Chondrocyte (in vitro differentiated cells): ENCODE measurements around the gene MUC21. TPM values are rescaled to one million over a fixed set of nuclear protein-coding genes. Genes with fewer than 3 reads are reported as not detected.

Experiments
- DNase-seq: peaks from one replicate; pipeline ENCODE4 v3.0.0; 2021; ENCODE audit warnings: mixed read lengths, low spot score
- H3K27ac Mint-ChIP-seq: one replicate; pipeline ENCODE4 v1.8.0; 2021; ENCODE audit warnings: mild to moderate bottlenecking, moderate library complexity, mixed read lengths; ENCODE audit not compliant: unreplicated experiment
- H3K27me3 Mint-ChIP-seq: 2 replicates; pipeline ENCODE4 v1.8.0; 2021; ENCODE audit warnings: low read depth, mixed read lengths
- H3K36me3 Mint-ChIP-seq: 2 replicates; pipeline ENCODE4 v1.8.0; 2021; ENCODE audit warnings: low read depth, mixed read lengths
- H3K4me1 Mint-ChIP-seq: 2 replicates; pipeline ENCODE4 v1.8.0; 2021; ENCODE audit warnings: low read depth, mild to moderate bottlenecking, mixed read lengths
- H3K4me3 Mint-ChIP-seq: one replicate; pipeline ENCODE4 v1.8.0; 2021; ENCODE audit warnings: mild to moderate bottlenecking, moderate library complexity, mixed read lengths; ENCODE audit not compliant: unreplicated experiment
- H3K9me3 Mint-ChIP-seq: 2 replicates; pipeline ENCODE4 v1.8.0; 2021; ENCODE audit warnings: low read depth, mixed read lengths
- CTCF ChIP-seq: fragments of 200-600 bp; sonication (generic); IDR thresholded peaks from 2 replicates; pipeline ENCODE4 v1.5.0; 2021; ENCODE audit warnings: antibody characterized with exemption, mild to moderate bottlenecking, moderate library complexity
- total RNA-seq: library from RNA; stranded (reverse); gene quantifications from 3 replicates; pipeline ENCODE4 v1.2.1, GENCODE V29; 2021

The MUC21 gene
- total RNA-seq, 1 donor from 2014 or later = not detected

GRCh38 chr6:31001281-31001888 is 17.9 kb downstream of the MUC21 start:
- Mint-ChIP-seq H3K4me3 (no peak overlapping the region), H3K9me3 (no peaks in the 10 kb centered on the region), H3K27me3 (no peaks in the 10 kb centered on the region), H3K4me1 (no peaks in the 10 kb centered on the region), H3K27ac (no peak overlapping the region), H3K36me3 (no peaks in the 10 kb centered on the region)
- no peak for DNase-seq
- TF ChIP-seq CTCF = no peak

GRCh38 chr6:31002471-31002870 is 19.0 kb downstream of the MUC21 start:
- H3K36me3 Mint-ChIP-seq = no peaks in the 10 kb centered on the region
- no peak for TF ChIP-seq CTCF
- no peak overlapping the region for H3K4me3 Mint-ChIP-seq
- H3K9me3 Mint-ChIP-seq = no peaks in the 10 kb centered on the region
- no peak overlapping the region for H3K27ac Mint-ChIP-seq
- peaks cover 5% of the 10 kb centered on the region for H3K4me1 Mint-ChIP-seq
- H3K27me3 Mint-ChIP-seq = no peaks in the 10 kb centered on the region
- no peak for DNase-seq

- no peak overlapping the region for H3K27ac Mint-ChIP-seq
- H3K9me3 Mint-ChIP-seq = no peaks in the 10 kb centered on the region
- H3K36me3 Mint-ChIP-seq = no peaks in the 10 kb centered on the region
- H3K4me1 Mint-ChIP-seq = peaks cover 13% of the 10 kb centered on the region
- DNase-seq = no peak
- no peak overlapping the region for H3K4me3 Mint-ChIP-seq
- TF ChIP-seq CTCF = no peak
- H3K27me3 Mint-ChIP-seq = no peaks in the 10 kb centered on the region
Observed at GRCh38 chr6:31004794-31005193, 21.3 kb downstream of the MUC21 start.

- Mint-ChIP-seq H3K27me3 (no peaks in the 10 kb centered on the region), H3K4me3 (no peak overlapping the region), H3K9me3 (no peaks in the 10 kb centered on the region), H3K36me3 (no peaks in the 10 kb centered on the region), H3K27ac (no peak overlapping the region), H3K4me1 (peaks cover 13% of the 10 kb centered on the region)
- DNase-seq = no peak
- no peak for TF ChIP-seq CTCF
Observed at GRCh38 chr6:31005249-31006020, 21.9 kb downstream of the MUC21 start.

- Mint-ChIP-seq H3K27ac (peak overlapping the region; percentile 55), H3K27me3 (no peaks in the 10 kb centered on the region), H3K9me3 (no peaks in the 10 kb centered on the region), H3K4me3 (no peak overlapping the region), H3K4me1 (peaks cover 13% of the 10 kb centered on the region), H3K36me3 (no peaks in the 10 kb centered on the region)
- no peak for DNase-seq
- no peak for TF ChIP-seq CTCF
Observed at GRCh38 chr6:31007694-31008093, 24.2 kb downstream of the MUC21 start.
